HG03135 (cell line): ENCODE results near the gene ZBTB25.

ENCODE experiments used
- ATAC-seq: cut with Tn5 transposase; IDR thresholded peaks from one replicate; pipeline ENCODE4 v1.9.1; 2021; ENCODE audit warnings: mild to moderate bottlenecking, moderate library complexity; ENCODE audit not compliant: unreplicated experiment

ZBTB25 gene

DNA sequence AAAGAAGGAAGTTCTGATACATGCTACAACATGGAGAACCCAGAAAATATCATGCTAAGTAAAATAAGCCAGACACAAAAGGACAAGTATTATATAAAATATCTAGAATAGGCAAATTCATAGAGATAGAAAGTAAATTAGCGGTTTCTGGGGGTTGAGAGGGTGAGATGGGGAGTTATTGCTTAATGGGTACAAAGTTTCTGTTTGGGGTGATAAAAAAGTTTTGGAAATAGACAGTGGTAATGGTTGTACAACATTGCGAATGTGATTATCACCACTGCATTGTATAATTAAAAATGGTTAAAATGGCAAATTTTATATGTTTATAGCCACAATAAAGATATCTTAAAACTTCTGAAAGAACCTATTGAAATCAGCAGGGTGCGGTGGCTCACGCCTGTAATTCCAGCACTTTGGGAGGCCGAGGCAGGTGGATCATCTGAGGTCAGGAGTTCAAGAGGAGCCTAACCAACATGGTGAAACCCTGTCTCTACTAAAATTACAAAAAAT, 15.0 kb downstream of the ZBTB25 start:
- ATAC-seq: no peak

- no peak for ATAC-seq
These were observed 24.9 kb downstream of the ZBTB25 start for GRCh38 chr14:64478634-64479250.

- no peak for ATAC-seq
These were observed 27.2 kb downstream of the ZBTB25 start for GRCh38 chr14:64476438-64476837.

DNA sequence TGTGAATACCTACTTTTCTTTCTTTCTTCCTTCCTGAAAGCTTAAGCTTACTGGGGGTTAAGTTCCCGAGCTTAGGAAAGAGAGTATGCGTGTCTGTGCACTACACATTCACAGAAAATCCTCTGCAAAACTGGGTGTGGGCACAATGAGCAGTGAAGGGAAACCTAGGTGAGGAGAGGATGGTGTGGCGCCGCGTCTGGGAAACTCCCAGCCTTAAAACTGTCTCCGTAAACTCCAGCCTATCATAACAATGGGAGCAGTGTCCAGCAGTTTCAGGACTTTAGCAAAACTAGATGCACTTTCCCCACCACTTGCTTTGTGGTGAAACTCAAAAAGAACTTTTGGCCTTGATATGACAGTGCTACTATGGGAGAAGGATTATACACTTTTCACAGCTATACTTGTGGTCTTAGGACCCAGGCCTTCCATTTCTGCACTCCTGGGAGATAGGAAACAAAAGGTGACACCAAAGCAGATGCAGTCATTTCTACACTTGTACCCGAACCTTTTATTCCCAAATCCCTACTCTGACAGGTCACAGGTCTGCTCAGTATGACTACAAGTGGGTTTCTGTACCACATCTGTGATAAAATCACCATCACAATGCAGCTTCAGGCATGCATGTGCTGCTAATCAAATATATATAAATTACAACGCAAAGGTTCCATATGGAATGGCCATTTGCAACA, 27.9 kb downstream of the ZBTB25 start:
- ATAC-seq: no peak

- no peak for ATAC-seq
These were observed 28.9 kb downstream of the ZBTB25 start for GRCh38 chr14:64474698-64475097.

DNA sequence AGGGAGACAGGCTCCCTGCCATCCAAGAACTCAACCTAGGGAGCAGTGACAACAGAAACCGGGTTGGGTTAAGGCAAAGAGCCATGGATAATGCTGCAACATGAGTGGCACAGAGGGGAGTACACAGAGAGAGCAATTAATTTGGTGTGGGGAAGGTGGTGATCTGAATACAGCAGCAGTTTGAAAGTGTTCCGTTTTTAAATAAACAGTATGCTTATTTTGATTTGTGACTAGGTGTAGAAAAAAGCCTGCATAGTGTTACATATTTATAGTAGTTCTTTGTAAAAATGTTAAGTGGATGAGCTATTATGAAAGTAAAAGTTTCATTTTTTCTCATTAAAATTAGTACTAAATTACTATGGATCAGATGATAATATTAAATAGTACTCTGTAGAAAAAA, 29.6 kb downstream of the ZBTB25 start:
- ATAC-seq: no peak

DNA sequence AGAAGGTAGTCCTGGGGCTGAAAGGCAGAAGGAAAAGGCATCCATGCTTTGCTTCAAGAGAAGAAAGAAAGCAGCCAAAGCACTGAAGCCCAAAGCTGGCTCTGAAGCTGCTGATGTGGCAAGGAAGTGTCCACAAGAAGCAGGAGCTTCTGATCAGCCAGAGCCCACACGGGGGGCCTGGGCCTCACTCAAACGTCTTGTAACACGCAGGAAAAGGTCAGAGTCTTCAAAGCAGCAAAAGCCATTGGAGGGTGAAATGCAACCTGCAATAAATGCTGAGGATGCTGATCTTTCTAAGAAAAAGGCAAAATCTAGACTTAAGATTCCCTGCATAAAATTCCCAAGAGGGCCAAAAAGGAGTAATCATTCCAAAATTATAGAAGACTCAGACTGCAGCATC, 35.2 kb downstream of the ZBTB25 start:
- no peak for ATAC-seq

- ATAC-seq: no peak
These were observed 36.1 kb downstream of the ZBTB25 start for GRCh38 chr14:64467566-64467965.

GRCh38 chr14:64467101-64467500, 36.5 kb downstream of the ZBTB25 start:
- ATAC-seq: no peak

GRCh38 chr14:64465831-64466554, 37.6 kb downstream of the ZBTB25 start:
- ATAC-seq: no peak

DNA sequence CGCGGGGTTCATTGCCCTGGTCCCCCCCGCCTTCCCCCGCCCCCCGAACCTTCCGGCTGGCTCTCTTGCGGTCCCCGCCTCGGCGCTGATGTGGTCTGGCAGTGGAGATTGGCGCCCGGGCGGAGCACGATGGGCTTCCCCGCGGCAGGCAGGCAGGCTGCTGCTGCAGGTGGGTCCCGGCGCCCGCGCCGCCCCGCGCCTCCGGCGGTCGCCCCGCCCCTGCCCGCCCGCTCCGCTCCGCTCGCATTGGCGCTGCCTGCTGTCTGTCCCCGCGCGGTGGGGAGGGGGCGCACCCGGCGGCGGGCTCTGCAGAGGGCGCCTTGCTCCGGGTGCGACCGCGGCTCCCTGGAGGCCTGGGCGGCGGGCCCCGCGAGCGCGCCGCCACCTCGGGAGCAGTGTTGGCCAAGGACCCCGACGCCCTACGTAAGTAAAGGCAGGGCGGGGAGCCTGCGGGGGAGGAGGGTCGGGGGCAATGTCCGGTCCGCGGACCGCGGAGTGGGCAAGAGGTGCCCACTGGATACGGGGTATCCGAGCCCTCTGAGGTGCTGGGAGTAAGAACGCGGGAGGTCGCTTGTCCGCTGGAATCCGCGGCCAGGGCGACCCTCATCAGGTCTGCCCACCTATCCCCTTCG, 38.3 kb downstream of the ZBTB25 start, which contains the start of gene AKAP5:
Gene AKAP5 (plus strand): TSS at position 309 of the 632 bp plus-strand sequence. CDS start 2,896 bp downstream, outside the sequence.
- ATAC-seq: no peak

DNA sequence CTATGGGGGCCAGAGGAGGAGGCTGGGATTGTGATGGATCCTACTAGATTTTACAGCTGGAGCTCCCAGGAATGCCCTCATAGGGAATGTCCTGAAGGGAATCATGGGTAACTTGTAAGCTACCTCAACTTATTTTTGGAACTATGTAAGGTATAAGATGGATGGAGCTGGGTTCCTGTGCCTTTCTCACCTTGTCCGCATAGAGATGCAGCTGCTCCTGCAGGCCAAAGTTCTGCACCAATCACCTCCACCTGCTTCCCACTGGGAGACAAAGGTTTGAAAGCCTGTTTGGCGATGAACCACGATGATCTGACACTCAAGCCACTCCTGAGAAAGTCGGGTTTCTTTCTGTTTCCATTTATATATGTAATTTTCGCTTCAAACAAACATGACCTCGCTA, 39.0 kb downstream of the ZBTB25 start:
- no peak for ATAC-seq

- no peak for ATAC-seq
These were observed 39.8 kb downstream of the ZBTB25 start for GRCh38 chr14:64463873-64464272.

DNA sequence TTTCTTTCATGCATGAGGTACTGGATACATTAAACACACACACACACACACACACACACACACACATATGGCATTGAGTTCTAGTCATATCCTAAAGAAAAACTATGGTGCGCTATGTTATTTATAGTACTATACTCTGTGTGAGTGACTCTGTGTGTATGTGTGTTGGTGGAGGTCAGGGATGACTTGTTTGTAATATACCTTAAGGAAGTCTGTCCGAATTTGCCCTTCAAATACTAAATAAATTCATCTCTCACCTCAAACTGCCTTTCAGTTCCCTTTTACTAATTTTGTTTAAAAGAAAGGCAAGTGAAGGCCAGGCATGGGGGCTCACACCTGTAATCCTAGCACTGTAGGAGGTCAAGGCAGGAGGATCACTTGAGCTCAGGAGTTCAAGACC, 40.4 kb downstream of the ZBTB25 start:
- ATAC-seq: no peak

GRCh38 chr14:64461221-64461620, 42.4 kb downstream of the ZBTB25 start:
- no peak for ATAC-seq

GRCh38 chr14:64459405-64460136, 44.1 kb downstream of the ZBTB25 start:
- no peak for ATAC-seq

DNA sequence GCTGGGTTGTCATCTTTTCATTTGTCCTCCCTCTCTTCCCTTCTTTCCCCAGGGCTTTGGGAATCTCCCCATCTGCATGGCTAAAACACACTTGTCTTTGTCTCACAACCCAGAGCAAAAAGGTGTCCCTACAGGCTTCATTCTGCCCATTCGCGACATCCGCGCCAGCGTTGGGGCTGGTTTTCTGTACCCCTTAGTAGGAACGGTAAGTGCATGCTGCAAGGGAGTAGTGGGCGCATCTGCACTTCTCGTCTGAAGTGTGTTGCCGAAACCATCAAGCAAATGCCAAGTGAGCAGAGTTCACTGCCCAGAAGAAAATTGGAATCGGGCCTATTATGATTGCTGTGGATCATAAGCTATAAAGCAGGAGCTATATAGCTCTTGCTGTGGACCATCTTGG, 49.0 kb downstream of the ZBTB25 start:
- ATAC-seq: no peak

DNA sequence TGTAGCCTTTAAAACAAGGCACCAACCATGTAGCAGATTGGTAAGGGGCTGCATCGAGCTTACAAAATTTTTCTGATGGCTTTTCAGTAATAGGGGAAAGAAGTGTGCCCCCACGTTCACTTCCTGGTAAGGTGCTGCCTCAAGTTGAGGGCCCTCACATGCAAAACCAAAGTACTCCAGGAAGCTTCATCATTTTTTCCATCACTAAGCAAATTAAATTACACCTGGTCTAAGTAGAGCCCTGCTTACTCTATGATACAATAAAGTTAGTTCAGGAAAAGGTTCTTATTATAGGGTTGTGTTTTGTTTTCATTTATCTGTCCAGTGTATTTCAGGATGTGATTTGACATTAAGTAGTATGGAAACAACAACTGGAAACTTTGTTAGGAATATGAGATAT, 53.4 kb downstream of the ZBTB25 start:
- ATAC-seq: no peak

DNA sequence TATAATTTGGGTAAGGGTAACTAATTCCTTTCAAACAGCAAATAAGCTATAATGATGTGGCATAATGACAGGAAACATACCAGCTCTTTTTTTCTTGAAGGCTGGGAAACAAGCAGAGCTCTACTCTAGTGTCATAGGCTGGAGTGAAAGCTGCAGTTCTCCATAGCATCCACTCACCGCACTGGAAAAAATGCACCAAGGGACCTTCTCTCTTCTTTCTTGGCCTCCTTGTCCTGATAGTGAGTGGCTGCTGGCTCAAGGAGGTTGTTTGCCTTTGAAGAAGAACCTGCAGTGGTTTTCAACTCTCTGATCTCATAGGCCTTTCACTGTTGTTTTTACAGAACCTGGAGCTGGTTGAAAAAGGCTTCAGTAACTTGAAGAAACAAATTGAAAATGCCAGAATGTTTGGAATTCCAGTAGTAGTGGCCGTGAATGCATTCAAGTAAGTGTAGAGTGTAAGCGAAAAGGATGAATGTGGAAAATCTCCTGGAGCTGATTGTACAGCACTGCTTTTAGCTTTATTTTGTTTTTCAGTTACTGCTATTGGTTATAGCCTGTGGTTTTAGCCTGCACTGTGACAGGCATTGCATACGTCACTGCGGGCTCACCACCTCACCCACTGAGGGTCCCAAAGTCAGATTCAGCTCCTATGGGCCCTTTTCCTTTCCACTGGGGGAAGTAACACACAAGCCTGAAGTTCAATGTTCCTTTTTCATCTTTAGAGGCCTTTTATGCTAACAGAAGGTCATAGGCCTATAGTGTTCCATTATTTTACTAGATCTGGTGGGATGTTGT, 55.6 kb downstream of the ZBTB25 start:
- ATAC-seq: no peak
